Activated CD4-positive, alpha-beta T cell treated with anti-CD3 and anti-CD28 coated beads, Interleukin-2, amount 10 ng/mL, durations not matched to agents 7 days and 5 days (primary cell): Measurements from ENCODE around the gene ZBTB1. TPM values are rescaled to one million over a fixed set of nuclear protein-coding genes. Genes with fewer than 3 reads are reported as not detected.
A peak's percentile ranks its signal among the peaks of the same experiment; 100 is the strongest.

Experiments used
- CTCF ChIA-PET: fragments of 350-600 bp; sonication (Branson Sonifier 250); formaldehyde crosslinking; loops from one replicate; lab custom pipeline; 2021; ENCODE audit warnings: antibody characterized with exemption; lab: Charles Lee
- POLR2A ChIA-PET: fragments of 350-600 bp; sonication (Branson Sonifier 250); formaldehyde crosslinking; loops from one replicate; lab custom pipeline; 2021; ENCODE audit warnings: antibody characterized with exemption; lab: Charles Lee
- DNase-seq: peaks from one replicate; pipeline ENCODE4 v3.0.0-alpha.2; 2020
- H3K27ac Mint-ChIP-seq: one replicate; pipeline ENCODE4 v1.8.0; 2021; ENCODE audit warnings: mild to moderate bottlenecking, moderate library complexity, mixed read lengths
- H3K27me3 Mint-ChIP-seq: one replicate; pipeline ENCODE4 v1.8.0; 2021; ENCODE audit warnings: mixed read lengths
- H3K36me3 Mint-ChIP-seq: one replicate; pipeline ENCODE4 v1.8.0; 2021; ENCODE audit warnings: low read depth, mixed read lengths
- H3K4me1 Mint-ChIP-seq: one replicate; pipeline ENCODE4 v1.8.0; 2021; ENCODE audit warnings: mixed read lengths
- H3K4me3 Mint-ChIP-seq: one replicate; pipeline ENCODE4 v1.8.0; 2021; ENCODE audit warnings: mild to moderate bottlenecking, moderate library complexity, mixed read lengths
- H3K9me3 Mint-ChIP-seq: one replicate; pipeline ENCODE4 v1.8.0; 2021; ENCODE audit warnings: mixed read lengths
- total RNA-seq, 2 experiments: library from RNA; stranded (reverse); gene quantifications; one replicate each; pipeline ENCODE4 v1.2.3, GENCODE V29; 2021

ZBTB1 gene
- total RNA-seq, 2 experiments from 2014 or later: 66.7 to 71.1 TPM

DNA sequence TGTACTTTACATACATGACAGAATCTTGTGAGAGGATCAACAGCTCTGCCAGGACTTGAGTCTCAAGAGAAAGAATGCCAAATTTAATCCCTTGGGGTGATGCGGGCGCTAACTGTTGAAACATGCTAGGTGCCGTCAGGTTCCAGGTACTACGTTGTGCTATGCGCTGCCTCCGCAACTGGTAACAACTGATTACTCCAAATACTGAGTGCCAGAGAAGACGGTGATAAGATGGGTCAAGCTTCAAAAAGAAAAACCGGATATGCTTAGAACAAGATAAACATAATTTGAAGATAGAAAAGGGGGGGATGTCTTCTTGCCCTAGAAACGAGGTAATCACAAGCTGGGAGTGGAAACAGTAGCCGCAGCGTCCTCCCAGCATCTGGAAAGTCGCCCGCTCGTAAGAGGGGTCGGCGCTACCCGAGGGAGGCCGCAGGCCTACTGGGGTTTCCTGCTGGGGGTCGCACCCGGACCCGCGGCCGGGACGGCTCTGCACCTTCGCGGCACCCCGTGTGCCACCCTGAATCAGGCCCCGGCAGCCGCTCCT, 1.6 kb upstream of the ZBTB1 start:
- POLR2A ChIA-PET: no interaction called here
- H3K9me3 Mint-ChIP-seq: no peaks in the 10 kb centered on the region
- peak overlapping the region; percentile 100 for H3K27ac Mint-ChIP-seq
- H3K4me1 Mint-ChIP-seq: peaks cover 54% of the 10 kb centered on the region
- DNase-seq: peak; percentile 31
- H3K27me3 Mint-ChIP-seq: no peaks in the 10 kb centered on the region
- CTCF ChIA-PET: interaction anchor here (0.6 to 1.7 kb wide), 5 partner anchors 8 to 910 kb away, joined by 3 to 5 read pairs (median 3); no protein-coding TSS in a partner anchor
- H3K36me3 Mint-ChIP-seq: peaks cover 56% of the 10 kb centered on the region
- peak overlapping the region; percentile 99 for H3K4me3 Mint-ChIP-seq

DNA sequence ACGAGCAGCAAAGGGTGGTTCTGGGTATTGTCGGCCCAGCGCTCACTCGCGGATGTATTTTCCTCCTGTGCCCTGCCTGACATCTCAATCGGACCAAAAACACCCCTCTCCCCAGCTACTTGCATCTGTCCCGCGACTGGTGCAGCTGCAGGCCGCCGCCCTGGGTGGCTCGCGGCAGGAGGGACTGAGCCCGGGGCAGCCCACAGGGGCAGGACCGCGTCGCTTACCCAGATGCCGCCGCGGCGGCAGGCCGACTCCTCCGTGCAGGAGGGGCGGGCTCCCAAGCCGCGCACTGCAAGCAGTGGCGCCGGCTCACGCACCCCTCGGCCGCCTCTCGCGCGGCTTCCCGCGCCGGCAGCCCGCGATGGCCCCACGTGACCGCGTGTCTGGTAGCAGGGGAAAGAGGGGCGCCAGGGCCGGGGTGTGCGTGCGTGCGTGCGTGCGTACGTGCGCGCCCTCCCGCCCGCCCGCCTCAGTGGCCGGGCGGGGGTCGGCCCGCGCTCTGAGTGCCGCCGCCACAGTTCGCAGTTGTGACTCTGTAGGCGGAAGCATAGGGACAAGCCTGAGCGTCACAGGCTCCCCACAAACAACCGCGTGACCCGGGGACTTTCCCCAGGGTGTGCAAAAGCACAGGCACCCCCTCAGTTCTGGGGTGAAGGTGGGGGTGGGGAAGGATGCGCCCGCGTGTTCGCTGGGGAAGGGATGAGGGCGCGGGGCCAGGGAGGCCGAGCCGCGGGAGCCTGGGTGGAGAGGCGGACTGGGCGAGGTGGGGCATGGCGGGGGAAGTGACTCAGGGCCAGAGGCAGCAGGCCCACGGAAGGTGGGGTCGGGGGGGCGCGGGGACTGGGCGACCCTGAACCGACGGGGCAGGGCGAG, 898 bp upstream of the ZBTB1 start, which contains the start of gene ZBTB25:
Gene ZBTB25, minus strand, starts transcription at position 405 of the 876 bp plus-strand sequence. CDS start 13,305 bp downstream, outside the sequence.
- H3K36me3 Mint-ChIP-seq: peaks cover 58% of the 10 kb centered on the region
- POLR2A ChIA-PET: interaction anchor here (0.6 kb wide), 1 partner anchor 77 kb away, joined by 3 read pairs; no protein-coding TSS in a partner anchor

DNA sequence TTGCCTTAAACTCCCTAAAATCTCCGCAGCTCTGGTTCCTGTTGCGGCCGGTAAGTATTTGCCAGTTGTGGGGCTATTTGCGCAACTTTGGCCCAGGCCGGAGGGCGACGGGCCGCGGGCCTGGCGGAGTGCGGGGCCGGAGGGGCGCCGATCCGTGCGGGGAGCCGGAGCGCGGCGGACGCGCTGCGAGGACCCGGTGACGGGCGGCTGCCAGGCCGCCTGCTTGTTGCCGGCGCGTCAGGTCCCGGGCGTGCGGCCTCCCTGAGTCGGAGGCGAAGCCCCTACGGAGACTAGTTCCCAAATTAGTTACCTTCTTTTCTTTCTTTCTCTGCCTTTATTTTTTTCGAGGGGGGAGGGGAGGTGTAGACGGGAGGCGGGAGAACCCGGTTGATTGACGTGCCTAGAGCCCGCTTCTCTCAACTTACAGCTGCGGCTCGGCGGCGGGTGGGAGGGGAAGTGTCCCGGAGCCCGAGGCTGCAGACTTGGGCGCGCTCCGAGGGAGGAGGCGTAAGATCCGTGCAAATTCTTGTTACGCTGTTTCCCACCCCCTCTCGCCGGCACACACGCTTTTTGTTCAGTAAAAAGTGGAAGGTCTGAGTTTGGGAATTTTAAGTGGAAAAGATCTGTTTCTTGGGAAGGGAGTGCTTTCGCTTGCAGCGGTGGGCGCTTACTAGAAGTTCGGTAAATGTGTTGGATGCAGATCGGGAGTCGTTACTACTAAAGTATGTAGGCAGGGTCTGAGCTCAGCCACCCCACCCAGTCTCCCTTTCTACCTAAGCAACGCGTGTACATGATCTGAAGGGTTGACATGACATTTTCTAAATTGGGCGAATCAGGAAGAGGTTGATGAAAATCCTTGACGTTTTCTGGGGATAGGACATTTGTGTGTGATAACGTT, 576 bp downstream of the ZBTB1 start:
- ChIA-PET CTCF (interaction anchor here (1.3 kb wide), 1 partner anchor 16 kb away, joined by 3 read pairs; no protein-coding TSS in a partner anchor), POLR2A (interaction anchor here (0.7 to 0.9 kb wide), 2 partner anchors 166 to 864 kb away, joined by 3 to 4 read pairs; partner anchors contain the start of gene WDR89)
- Mint-ChIP-seq H3K4me1 (peaks cover 59% of the 10 kb centered on the region), H3K27ac (peak overlapping the region; percentile 100), H3K27me3 (no peaks in the 10 kb centered on the region), H3K4me3 (peak overlapping the region; percentile 94), H3K36me3 (peaks cover 53% of the 10 kb centered on the region), H3K9me3 (no peaks in the 10 kb centered on the region)
- peak; percentile 89 for DNase-seq

More for the DNA sequence above, 898 bp upstream of the ZBTB1 start, which contains the start of gene ZBTB25:
- CTCF ChIA-PET: interaction anchor here (1.1 to 1.6 kb wide), 3 partner anchors 7 to 17 kb away, joined by 3 to 5 read pairs (median 5); no protein-coding TSS in a partner anchor
- Mint-ChIP-seq H3K4me3 (peak within 1 kb of the TSS; percentile 99), H3K4me1 (peaks cover 59% of the 10 kb centered on the region), H3K9me3 (no peaks in the 10 kb centered on the region), H3K27ac (peak within 1 kb of the TSS; percentile 100), H3K27me3 (no peaks in the 10 kb centered on the region)
- peak; percentile 98 for DNase-seq

GRCh38 chr14:64506721-64507120, 2.2 kb downstream of the ZBTB1 start:
- Mint-ChIP-seq H3K4me1 (peaks cover 63% of the 10 kb centered on the region), H3K4me3 (peak overlapping the region; percentile 94), H3K9me3 (no peaks in the 10 kb centered on the region), H3K27ac (peak overlapping the region; percentile 100), H3K36me3 (peaks cover 48% of the 10 kb centered on the region), H3K27me3 (no peaks in the 10 kb centered on the region)
- ChIA-PET POLR2A (no interaction called here), CTCF (no interaction called here)
- no peak for DNase-seq

GRCh38 chr14:64507376-64508156, 3.0 kb downstream of the ZBTB1 start:
- H3K27me3 Mint-ChIP-seq: no peaks in the 10 kb centered on the region
- H3K4me1 Mint-ChIP-seq: peaks cover 64% of the 10 kb centered on the region
- ChIA-PET POLR2A (no interaction called here), CTCF (interaction anchor here (0.6 kb wide), 2 partner anchors 74 to 189 kb away, joined by 3 to 4 read pairs; no protein-coding TSS in a partner anchor)
- no peaks in the 10 kb centered on the region for H3K9me3 Mint-ChIP-seq
- no peak for DNase-seq
- peaks cover 40% of the 10 kb centered on the region for H3K36me3 Mint-ChIP-seq
- H3K4me3 Mint-ChIP-seq: peak overlapping the region; percentile 94
- peak overlapping the region; percentile 100 for H3K27ac Mint-ChIP-seq

- Mint-ChIP-seq H3K9me3 (no peaks in the 10 kb centered on the region), H3K4me1 (peaks cover 69% of the 10 kb centered on the region), H3K36me3 (peaks cover 35% of the 10 kb centered on the region), H3K4me3 (peak overlapping the region; percentile 94), H3K27me3 (no peaks in the 10 kb centered on the region), H3K27ac (peak overlapping the region; percentile 100)
- CTCF ChIA-PET: interaction anchor here (0.6 to 1.6 kb wide), 5 partner anchors 10 to 1158 kb away, joined by 3 to 5 read pairs (median 4); no protein-coding TSS in a partner anchor
- POLR2A ChIA-PET: no interaction called here
- no peak for DNase-seq
Observed at GRCh38 chr14:64508215-64508776, 3.7 kb downstream of the ZBTB1 start.

- H3K36me3 Mint-ChIP-seq: peaks cover 35% of the 10 kb centered on the region
- no peaks in the 10 kb centered on the region for H3K9me3 Mint-ChIP-seq
- ChIA-PET CTCF (interaction anchor here (0.6 to 1.6 kb wide), 3 partner anchors 9 to 1157 kb away, joined by 3 to 5 read pairs (median 5); no protein-coding TSS in a partner anchor), POLR2A (no interaction called here)
- DNase-seq: no peak
- no peaks in the 10 kb centered on the region for H3K27me3 Mint-ChIP-seq
- peaks cover 74% of the 10 kb centered on the region for H3K4me1 Mint-ChIP-seq
- H3K27ac Mint-ChIP-seq: peak overlapping the region; percentile 63
- peak overlapping the region; percentile 35 for H3K4me3 Mint-ChIP-seq
Observed at GRCh38 chr14:64509036-64509435, 4.5 kb downstream of the ZBTB1 start.

DNA sequence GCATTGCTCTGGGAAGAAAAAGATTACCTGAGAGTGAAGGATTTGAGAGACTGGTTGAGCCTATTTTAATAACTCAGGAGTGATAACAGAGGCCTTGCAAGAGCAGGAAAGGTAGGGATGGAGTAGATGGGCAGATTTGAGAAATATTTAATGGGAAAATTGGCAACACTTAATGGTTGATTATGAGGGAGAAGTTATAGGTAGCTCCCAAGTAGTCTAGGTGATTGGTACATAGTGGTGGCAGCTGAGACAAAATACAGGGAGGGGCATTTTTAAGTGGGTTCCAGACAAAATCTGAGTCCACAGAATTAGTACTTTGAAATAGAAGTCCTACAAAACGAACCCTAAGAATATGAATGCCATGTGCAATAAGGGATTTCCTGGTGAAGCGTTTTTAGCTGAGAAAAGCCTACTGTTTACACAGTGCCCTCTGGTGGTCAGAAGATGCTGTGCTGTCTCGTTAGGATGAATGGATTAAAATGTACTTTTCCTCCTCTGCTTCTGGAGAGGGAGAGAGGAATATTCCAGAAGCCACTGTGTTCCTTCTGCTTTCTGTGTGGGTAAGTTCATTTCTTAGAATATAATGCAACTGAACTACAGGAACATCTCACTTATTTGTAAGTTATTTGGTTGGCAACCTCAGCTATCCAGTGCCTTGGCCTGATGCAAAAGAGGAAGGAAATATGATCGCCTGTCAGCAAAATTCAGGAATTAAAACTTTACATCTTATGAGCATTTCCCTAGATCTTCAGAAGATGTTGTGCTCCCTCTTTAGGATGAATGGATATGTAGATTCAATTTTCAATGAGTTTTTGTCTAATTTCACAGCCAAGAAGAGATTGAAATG, 6.5 kb downstream of the ZBTB1 start:
- Mint-ChIP-seq H3K36me3 (peaks cover 27% of the 10 kb centered on the region), H3K4me3 (peak overlapping the region; percentile 28), H3K4me1 (peaks cover 81% of the 10 kb centered on the region), H3K9me3 (no peaks in the 10 kb centered on the region), H3K27ac (peak overlapping the region; percentile 10), H3K27me3 (no peaks in the 10 kb centered on the region)
- CTCF ChIA-PET: interaction anchor here (0.6 to 2.6 kb wide), 8 partner anchors 8 to 167 kb away, joined by 3 to 10 read pairs (median 3); partner anchors contain the start of gene HSPA2
- DNase-seq: peak; percentile 78
- POLR2A ChIA-PET: interaction anchor here (0.7 kb wide), 1 partner anchor 7 kb away, joined by 3 read pairs; no protein-coding TSS in a partner anchor

- H3K4me1 Mint-ChIP-seq: peaks cover 78% of the 10 kb centered on the region
- H3K27ac Mint-ChIP-seq: no peak overlapping the region
- H3K9me3 Mint-ChIP-seq: no peaks in the 10 kb centered on the region
- no peak for DNase-seq
- H3K27me3 Mint-ChIP-seq: no peaks in the 10 kb centered on the region
- CTCF ChIA-PET: no interaction called here
- peaks cover 16% of the 10 kb centered on the region for H3K36me3 Mint-ChIP-seq
- H3K4me3 Mint-ChIP-seq: no peak overlapping the region
- POLR2A ChIA-PET: no interaction called here
Observed at GRCh38 chr14:64513271-64513670, 8.7 kb downstream of the ZBTB1 start.

GRCh38 chr14:64515053-64515452, 10.5 kb downstream of the ZBTB1 start:
- peaks cover 63% of the 10 kb centered on the region for H3K4me1 Mint-ChIP-seq
- no peak overlapping the region for H3K4me3 Mint-ChIP-seq
- H3K27me3 Mint-ChIP-seq: no peaks in the 10 kb centered on the region
- DNase-seq: no peak
- ChIA-PET CTCF (interaction anchor here (0.7 to 2.2 kb wide), 5 partner anchors 9 to 822 kb away, joined by 4 to 7 read pairs (median 6); no protein-coding TSS in a partner anchor), POLR2A (no interaction called here)
- H3K9me3 Mint-ChIP-seq: no peaks in the 10 kb centered on the region
- peaks cover 9% of the 10 kb centered on the region for H3K36me3 Mint-ChIP-seq
- H3K27ac Mint-ChIP-seq: no peak overlapping the region
